H1 (cell line): ENCODE results near the gene ZMYM2.

Source experiments
- EGR1 ChIP-seq: IDR thresholded peaks from 2 replicates; pipeline ENCODE4 v1.6.1; 2011; ENCODE audit warnings: low read depth, low read length, borderline replicate concordance
- HDAC6 ChIP-seq: IDR thresholded peaks from one replicate; pipeline ENCODE4 v1.7.1; 2012; ENCODE audit warnings: low read depth, mild to moderate bottlenecking, inconsistent platforms, low read length, moderate library complexity
- POLR2A ChIP-seq, 2 experiments: IDR thresholded peaks; 1 replicate in 1 of 2; 2 replicates in 1 of 2; pipeline ENCODE4 v1.6.1; 2011; ENCODE audit warnings: low read depth in 2 of 2, low read length in 2 of 2, mild to moderate bottlenecking in 2 of 2; ENCODE audit errors: control extremely low read depth in 1 of 2
- RNF2 ChIP-seq: fragments of 200-900, 300-1000 bp; sonication (generic); IDR thresholded peaks from 2 replicates; pipeline ENCODE4 v1.7.1; 2016; ENCODE audit warnings: borderline replicate concordance, low read depth, mild to moderate bottlenecking, antibody characterized with exemption, low read length; ENCODE audit not compliant: poor library complexity, severe bottlenecking; ENCODE audit errors: missing control alignments
- TAF1 ChIP-seq: IDR thresholded peaks from 2 replicates; pipeline ENCODE4 v1.6.1; 2011; ENCODE audit warnings: mild to moderate bottlenecking, low read depth, low read length

- TF ChIP-seq RNF2 (no peak), HDAC6 (no peak), POLR2A (IDR thresholded peaks at IDR 0.05; ENCODE audit: control extremely low read depth in 1 of 2, low read depth in 2 of 2, low read length in 2 of 2) (no peak), TAF1 (no peak), EGR1 (no peak)
Observed at GRCh38 chr13:19910336-19911072, 48.0 kb upstream of the ZMYM2 start.
